GM21390 (cell line): Measurements from ENCODE around the gene DCDC2B.

Experiments used
- ATAC-seq: cut with Tn5 transposase; IDR thresholded peaks from one replicate; pipeline ENCODE4 v1.9.1; 2021; ENCODE audit not compliant: unreplicated experiment

DCDC2B gene

DNA sequence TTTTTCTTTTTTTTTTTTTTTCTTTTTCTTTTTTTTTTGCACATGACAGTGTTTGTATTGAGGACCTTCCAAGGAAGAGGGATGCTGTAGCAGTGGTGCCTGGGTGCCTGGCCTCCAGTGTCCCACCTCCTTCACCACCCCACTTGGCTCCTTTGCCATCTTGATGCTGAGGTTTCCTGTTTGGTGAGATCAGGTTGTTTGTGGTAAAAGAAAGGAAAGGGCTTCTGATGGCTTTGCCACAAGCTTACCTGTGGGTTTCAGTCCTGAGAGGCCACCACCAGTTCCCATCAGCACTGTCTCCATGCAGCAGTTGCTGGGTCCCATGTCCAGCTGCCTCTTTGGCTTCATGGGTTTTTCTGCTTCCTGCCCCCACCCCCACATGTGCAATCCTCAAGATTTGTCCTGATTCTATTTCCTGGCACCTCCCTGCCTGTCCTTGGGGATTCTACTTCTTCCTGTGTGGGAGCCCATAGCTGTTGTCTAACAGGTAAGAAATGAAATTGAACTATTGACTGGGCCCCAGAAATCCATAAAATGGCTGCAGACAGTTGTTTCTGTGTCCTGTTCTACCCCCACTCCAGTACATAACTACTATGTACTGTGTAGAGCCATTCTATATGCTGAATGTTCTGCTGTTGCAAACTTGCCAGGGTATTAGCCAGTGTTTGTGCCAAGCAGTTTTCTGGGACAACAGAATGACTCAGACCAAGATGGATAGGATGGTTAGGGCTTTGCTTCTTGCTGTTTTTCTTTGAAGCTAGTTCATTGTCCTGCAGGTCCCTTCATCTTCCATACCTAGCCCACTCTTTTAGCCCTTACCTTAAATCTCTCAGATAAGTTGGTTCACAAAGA lies 12.7 kb upstream of the DCDC2B start:
- no peak for ATAC-seq

- ATAC-seq, result no peak
Measured at GRCh38 chr1:32197074-32197473, 11.8 kb upstream of the DCDC2B start.

DNA sequence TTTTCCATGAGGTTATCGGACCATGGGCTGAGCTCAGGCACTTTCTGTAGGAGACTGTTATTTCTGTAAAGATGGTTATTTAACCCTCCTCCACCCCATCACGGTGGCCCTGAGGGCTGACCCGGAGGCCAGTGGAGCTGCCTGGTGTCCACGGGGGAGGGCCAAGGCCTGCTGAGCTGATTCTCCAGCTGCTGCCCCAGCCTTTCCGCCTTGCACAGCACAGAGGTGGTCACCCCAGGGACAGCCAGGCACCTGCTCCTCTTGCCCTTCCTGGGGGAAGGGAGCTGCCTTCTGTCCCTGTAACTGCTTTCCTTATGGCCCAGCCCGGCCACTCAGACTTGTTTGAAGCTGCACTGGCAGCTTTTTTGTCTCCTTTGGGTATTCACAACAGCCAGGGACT lies 11.1 kb upstream of the DCDC2B start:
- no peak for ATAC-seq

GRCh38 chr1:32198237-32199042 lies 10.4 kb upstream of the DCDC2B start:
- ATAC-seq, result no peak

GRCh38 chr1:32199043-32199716 lies 9.7 kb upstream of the DCDC2B start:
- no peak for ATAC-seq

- ATAC-seq, result no peak
Measured at GRCh38 chr1:32199717-32200072, 9.2 kb upstream of the DCDC2B start.

DNA sequence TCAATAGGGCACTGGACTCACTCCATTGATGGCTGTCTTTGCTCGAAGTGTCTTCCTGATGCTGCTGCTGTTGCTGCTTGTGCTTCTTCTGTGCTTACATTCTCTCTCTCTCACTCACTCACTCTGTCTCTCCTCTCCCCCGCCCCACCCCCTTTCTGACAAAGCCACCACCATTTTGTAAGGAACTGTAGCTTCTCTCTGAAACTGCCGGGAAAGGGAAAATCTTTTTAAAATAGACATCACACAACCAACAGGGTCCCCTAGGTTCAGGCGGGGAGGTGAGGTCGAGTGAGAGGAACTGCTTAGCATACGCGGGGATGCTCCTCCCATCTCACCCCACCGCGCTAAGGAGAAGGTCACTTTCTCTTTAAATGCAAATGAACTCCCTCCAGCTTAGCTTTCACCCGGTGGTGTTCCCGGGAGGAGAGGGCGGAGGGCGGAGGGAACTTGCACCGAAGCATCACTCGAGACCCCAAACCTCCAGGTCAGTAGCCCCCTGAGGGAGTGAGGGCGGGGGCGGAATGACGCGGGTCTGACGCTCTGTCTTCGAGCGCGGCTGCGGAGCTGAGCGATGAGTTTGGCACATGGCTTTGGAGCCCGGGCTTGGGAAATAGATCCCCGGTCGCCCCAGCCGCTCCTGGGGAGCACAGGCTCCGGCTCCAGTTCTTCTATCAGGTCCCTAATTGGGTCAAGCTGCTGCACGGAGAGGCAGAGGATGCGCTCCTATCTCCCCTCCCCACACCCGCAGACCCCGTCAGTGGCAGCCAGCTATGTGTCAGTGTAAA lies 8.5 kb upstream of the DCDC2B start, which contains the start of gene CCDC28B:
CCDC28B (plus strand) TSS at position 370 of the 785 bp plus-strand sequence. CDS start 1,341 bp downstream, outside the sequence.
- ATAC-seq, result peak; percentile 24

- ATAC-seq, result peak; percentile 39
Measured at GRCh38 chr1:32201011-32201855, 7.7 kb upstream of the DCDC2B start.

- ATAC-seq, result no peak
Measured at GRCh38 chr1:32204943-32205361, 3.9 kb upstream of the DCDC2B start.

DNA sequence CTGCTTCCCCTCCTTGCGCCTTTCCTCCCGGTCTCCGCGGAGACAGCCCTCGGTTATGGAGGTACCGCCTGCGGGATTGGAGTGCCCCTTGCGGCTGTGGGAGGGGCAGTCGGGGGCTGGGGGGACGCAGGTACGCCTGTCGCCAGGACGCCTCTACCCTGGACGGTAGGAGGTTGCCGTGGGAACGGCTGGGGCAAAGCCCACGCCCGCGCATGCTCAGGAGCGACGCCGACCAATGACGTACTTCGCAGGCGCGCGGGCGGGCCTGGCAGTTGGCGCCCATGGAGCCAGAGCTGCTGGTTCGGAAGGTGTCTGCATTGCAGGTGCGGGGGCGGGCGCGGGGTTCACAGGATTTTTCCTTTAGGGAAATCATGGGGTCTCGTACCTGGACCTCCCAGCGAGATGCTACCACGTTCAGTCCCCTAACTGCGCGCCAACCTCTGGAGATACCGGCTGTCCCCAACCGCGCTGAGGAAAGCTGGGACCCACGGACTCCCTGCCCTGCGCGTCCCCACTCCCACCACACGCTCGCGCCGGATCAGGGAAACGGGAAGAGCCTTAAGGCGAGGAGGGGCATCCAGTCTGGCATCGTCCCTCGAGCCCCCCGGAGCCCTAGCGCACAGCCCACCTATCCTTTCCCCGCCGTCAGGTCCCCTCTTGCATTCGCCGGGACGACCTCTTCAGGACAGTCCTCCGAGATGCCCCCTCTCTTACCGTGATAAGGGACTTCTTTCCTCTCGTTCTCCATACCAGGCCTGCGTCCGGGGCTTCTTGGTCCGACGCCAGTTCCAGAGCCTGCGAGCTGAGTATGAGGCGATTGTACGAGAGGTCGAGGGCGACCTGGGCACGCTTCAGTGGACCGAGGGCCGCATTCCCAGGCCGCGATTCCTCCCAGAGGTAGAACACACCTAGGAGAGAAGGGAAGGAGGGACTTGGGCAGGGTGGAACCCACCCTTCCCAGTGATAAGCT lies 3.2 kb upstream of the DCDC2B start, which contains the start of gene IQCC:
IQCC (plus strand) TSS at position 271 of the 970 bp plus-strand sequence; CDS start at position 282, 11 bp downstream.
- ATAC-seq, result peak; percentile 40

DNA sequence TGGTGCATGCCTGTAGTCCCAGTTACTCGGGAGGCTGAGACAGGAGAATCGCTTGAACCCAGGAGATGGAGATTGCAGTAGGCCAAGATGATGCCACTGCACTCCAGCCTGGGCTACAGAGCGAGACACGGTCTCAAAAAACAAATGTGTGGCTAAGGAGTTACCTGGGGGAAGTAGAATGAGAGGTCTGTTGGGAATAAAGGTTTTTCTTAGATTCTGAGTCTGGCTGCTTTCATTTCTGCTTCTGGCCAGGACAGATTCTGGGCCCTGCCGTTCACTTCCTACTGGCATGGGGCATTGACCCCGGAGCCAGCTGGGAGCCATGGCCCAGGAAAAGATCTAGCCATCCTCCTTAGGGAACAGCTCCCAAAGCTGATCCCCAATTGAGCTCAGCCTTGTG lies 420 bp upstream of the DCDC2B start:
- ATAC-seq, result no peak

DNA sequence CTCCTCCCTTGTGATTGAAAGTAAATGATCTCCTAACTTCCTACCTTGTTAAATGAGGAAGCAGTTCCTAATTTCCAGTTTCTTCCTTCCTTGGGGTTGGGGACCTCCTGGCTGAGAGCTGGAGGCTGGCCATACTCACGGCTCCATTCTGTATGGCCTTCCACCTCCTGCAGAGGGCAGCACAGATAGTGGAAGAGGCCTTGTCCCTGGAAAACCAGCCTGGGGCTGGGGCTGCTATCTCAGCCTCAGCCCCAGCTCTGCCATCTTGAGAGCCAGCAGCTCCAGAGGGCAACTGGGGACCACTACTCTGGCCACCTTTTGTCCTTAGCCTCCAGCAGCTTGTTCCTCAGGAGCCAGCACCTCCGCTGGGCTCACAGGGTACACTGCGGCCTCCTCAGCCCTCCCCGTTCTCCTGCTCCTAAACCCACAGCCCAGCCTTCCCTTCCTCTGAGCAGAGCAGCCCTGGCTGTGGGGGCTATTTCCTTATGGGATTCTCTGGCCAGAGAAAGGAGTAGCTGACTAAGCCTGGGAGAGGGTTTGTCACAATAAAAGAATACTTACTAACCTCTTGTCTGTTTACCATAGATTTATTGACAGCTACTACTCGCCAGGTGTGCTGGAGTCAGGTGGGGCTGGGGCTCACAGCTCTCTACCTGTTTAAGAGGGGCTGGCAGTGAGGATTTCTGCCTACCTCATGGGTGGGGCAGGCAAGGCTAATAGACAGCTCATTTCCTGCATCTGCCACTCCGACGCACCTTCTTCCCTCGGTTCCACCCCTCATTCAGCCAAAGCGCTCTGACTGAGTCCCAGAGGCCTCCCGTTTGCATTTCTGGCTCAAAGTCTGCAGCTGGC lies 7.0 kb downstream of the DCDC2B start:
- no peak for ATAC-seq

- no peak for ATAC-seq
Measured at GRCh38 chr1:32216566-32216965, 7.7 kb downstream of the DCDC2B start.

DNA sequence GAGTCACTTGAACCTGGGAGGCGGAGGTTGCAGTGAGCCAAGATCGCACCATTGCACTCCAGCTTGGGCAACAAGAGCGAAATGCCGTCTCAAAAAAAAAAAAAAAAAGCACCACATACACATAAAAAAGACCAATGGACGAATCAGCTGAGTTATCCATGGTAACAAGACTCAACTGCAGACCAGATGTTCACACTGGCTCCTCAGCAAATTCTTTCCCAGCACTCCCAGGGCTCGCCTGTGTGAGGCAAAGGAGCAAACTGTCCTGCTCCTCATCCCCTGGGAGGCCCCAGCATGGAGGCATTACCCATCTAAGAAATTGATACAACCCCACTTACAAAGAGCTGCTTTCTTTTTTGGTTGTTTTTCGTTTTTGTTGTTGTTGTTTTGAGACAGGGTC lies 10.1 kb downstream of the DCDC2B start:
- ATAC-seq, result no peak

- ATAC-seq, result no peak
Measured at GRCh38 chr1:32220746-32221580, 12.1 kb downstream of the DCDC2B start.

GRCh38 chr1:32221581-32221979 lies 12.7 kb downstream of the DCDC2B start:
- ATAC-seq, result no peak
